Amygdala (tissue), 56 donors: ENCODE data around the gene PPP1CB.
"Not testable (repeated sequence)": the region's sequence is repeated elsewhere in the genome, so short reads cannot be mapped to it uniquely, and the experiment has no call there.

Source experiments
- DNase-seq, 56 donors: peaks; one replicate each; lab custom pipeline; 2025; lab: John Stamatoyannopoulos, UW

Gene PPP1CB

DNA sequence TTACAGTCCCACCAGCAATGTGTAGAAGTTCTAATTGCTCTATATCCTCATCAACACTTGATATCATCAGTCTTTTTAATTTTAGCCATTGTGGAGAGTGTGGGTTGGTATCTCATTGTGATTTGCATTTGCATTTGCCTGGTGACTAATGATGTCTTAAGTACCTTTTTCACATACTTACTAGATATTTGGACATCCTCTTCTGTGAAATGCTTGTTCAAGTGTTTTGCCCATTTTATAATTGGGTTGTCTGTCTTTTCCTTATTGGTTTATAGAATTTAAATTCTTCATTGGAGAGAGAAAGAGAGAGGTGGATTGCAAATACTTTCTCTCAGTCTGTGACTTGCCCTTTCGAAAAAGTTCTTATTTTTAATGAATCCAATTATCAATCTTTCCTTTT lies 14.0 kb upstream of the PPP1CB start:
- DNase-seq: no peak

GRCh38 chr2:28742619-28743018 lies 9.0 kb upstream of the PPP1CB start:
- not testable (repeated sequence) for DNase-seq

GRCh38 chr2:28745225-28745624 lies 6.4 kb upstream of the PPP1CB start:
- no peak for DNase-seq

- DNase-seq: no peak
Measured at GRCh38 chr2:28745876-28746275, 5.8 kb upstream of the PPP1CB start.

DNA sequence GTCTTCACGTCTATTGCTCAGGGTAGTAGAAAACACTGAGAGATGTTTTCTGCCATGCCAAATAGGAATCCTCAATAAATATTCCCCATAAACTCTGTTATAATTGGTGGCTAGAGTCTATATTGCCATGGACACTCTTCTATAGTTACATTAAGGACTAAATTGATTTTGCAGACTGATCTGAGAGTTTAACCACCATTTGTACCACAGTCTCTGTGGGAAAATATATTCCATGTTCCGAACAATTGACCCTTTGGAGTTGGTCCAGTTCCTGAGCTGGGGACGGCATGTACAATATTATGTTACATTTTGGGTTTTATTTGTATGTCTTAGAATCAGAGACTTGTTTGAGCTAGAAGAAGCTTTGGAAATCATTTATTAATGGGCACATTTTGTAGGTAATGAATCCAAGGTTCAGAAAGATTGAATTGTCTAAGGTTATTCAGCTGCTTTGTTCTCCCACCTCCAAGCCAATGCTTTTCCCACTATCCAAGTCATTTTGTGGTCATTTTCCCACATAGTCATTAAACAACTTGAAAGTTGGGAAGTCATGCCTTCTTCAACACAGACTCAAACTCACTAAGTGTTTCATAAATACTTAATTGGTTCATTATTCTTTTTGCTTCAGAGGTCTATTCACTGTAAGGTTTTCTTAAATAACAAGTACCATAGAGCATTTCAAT lies 5.1 kb upstream of the PPP1CB start:
- DNase-seq: no peak

- DNase-seq: no peak
Measured at GRCh38 chr2:28747714-28748113, 3.9 kb upstream of the PPP1CB start.

GRCh38 chr2:28748176-28748575 lies 3.5 kb upstream of the PPP1CB start:
- DNase-seq: no peak

GRCh38 chr2:28748941-28749340 lies 2.7 kb upstream of the PPP1CB start:
- no peak for DNase-seq

- DNase-seq: no peak
Measured at GRCh38 chr2:28749526-28749925, 2.1 kb upstream of the PPP1CB start.

DNA sequence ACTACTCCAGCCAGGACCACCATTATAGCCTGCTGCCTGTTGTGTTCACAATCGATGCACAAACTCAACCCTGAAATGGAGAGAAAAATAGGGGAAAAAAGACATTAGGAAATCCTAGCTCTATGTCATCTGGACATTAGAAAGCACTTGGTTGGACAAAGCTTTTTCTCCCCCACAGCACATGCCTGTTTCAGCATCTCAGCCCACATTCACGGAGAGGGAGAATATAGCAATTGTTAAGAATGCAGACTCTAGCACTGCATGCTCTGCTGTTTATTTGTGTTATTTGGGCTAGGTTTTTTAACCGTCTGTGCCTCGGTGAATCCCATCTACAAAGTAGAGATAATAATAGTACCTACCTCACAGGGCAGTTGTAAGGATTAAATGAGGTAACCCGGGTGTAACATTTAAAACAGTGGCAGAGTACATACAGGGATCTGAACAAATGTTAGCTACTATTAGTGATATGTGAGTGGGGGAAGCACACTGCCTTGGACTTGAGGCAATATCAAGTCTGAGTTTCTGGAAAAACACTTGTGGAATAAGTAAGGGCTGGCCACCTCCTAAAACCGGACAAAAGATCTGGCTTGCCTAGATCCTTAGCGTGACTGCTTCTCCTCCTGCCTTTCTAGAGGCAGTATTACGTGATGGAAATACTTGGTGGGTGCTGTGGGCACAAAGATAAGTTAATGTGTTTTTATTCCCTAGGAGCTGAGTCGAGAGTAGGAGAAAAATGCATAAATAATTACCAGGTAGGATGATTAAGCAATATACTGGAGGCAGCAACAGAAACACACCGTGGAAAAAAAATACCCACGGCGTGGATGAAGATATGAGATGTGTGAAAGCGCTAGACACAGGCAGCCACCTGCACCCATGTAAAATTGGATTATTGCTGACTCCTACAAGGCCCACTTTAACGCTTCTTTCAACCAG lies 1.0 kb upstream of the PPP1CB start:
- DNase-seq: peak in 12 of 56 donors; percentile 13 to 51 (median 30)

DNA sequence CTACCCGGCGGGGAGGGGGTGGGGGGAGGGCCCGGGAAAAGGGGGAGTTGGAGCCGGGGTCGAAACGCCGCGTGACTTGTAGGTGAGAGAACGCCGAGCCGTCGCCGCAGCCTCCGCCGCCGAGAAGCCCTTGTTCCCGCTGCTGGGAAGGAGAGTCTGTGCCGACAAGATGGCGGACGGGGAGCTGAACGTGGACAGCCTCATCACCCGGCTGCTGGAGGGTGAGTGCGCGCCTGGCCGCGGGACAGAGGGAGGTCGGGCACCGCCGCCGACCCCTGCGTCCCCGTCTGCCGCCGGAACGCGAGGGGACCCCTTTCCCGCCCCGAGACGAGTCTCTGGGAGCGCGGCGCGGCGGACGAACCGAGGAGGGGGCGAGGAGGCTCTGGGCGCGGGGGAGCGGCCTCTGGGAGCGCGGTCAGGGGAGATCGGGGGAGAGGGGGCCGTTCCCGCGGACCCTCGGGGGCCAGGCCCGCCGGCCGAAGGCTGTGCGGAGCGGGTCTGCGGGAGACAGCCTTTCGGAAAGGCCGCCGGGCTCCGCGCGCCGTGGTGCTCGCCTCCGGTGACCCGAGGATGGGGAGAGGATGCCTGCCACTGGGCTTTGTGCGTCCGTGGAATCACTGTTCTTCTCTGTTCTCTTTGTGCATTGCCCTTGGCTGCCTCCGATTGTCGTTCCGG lies 463 bp downstream of the PPP1CB start:
- DNase-seq: peak in 31 of 56 donors; percentile 14 to 87 (median 42)

- no peak for DNase-seq
Measured at GRCh38 chr2:28752631-28753376, 1.2 kb downstream of the PPP1CB start.

GRCh38 chr2:28754321-28754720 lies 2.7 kb downstream of the PPP1CB start:
- no peak for DNase-seq

DNA sequence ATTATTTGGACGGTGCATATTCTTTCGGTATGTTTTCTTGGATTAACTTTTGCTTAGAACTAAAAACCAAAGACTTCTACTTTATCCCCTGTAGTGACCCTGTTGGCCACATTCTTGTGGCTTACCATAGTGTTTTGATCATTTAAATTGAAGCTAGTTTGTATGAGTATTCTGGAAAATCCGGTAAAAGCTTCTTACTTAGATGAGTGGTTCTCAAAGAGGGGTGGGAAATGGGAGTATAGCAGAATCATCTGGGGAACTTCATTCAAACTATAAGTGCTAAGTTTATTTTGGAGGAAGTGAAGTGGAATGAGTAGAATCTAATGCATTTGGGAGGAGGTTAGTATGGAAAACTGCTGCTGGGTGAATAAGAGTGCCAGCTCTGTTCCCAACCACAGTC lies 3.8 kb downstream of the PPP1CB start:
- DNase-seq: no peak

DNA sequence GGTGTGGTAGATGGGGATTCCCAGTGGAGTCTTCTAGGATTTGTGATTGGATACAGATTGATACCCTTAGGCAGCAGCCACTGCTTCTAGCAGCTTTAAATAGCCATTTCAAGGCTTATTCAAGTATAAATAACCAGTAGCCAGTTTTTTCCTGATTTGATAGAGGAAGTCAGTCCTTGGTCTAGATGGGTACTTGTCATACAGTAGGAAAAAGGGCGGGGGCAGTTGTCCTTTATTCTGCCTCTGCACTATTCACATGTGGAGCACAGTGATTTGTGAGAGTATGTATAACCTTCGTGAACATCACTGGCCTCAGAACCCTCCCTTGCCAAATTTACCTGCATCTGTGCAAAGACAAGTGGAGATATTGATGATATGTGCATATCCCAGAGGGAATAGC lies 6.8 kb downstream of the PPP1CB start:
- DNase-seq: no peak

DNA sequence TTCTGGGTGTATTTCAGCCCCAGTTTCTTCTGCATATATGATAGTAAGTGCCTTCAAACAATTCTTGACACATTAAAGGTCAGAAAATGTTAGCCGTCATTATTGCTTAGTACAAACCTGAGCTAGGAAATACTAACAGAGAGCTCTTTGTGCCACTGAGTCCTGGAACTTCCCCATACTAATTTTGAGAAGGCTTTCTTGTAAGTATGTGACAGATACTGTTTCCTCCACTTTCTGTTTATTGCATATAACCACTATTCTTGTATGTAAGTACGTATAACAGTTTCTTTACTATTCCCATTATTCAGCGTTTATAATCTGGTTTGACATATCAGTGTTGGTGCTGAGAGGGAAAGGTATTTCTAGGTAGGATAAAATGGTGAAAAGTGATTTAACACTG lies 9.8 kb downstream of the PPP1CB start:
- DNase-seq: no peak

GRCh38 chr2:28764909-28765711 lies 13.5 kb downstream of the PPP1CB start:
- no peak for DNase-seq

DNA sequence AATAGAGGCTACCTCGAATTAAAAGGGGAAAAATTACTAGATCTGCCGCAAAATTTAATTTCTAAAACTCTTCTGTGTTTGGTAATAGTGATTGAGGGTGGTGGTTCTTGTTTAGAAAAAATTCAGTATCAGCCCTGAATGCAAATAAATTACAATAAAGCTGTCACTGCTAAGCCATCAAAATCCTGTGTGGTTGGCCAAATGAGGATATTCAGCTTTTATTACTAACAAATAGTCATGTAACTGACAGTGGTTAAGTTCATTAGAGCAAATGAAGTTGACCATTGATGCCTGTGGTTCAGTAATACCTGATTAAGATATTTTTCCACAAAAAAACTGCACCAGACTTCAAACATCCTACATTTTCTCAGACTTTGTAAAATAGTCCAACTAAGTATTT lies 14.4 kb downstream of the PPP1CB start:
- no peak for DNase-seq

GRCh38 chr2:28767337-28767736 lies 15.7 kb downstream of the PPP1CB start:
- DNase-seq: no peak

DNA sequence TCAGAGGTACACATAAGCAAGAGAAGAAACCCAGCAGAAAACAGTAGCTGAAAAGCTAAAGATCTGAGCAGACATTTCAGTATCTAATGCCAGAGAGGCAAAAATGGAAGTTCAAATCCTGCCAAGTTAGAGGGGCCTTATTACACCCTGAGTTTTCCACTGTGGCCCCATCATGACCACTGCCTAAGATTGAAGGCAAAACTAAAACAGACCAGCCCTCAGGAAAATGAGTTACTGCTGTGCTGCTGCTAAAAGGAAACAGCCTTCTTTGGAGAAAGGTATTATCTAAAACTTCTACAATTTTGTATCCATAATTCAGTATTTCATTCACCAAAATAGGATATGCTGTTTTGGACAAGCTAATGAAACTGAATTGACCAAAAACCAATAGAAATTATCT lies 16.8 kb downstream of the PPP1CB start:
- DNase-seq: no peak
